Gastroesophageal sphincter (tissue), 4 donors: ENCODE measurements around the gene GOLGA3. TPM values are rescaled to one million over a fixed set of nuclear protein-coding genes. Genes with fewer than 3 reads are reported as not detected.

Experiments used
- ATAC-seq: fragments of 150-250 bp; one replicate; pipeline ENCODE4 v1.9.1; 2016; ENCODE audit warnings: mild to moderate bottlenecking, moderate library complexity
- H3K27ac ChIP-seq, 4 donors: fragments of 200-600 bp; sonication (generic) in 3 of 4; 1 replicate in 3 of 4; 2 replicates in 1 of 4; pipeline ENCODE4 v1.5.1; 2016 to 2019
- H3K27me3 ChIP-seq: fragments of 200-600 bp; sonication (generic); one replicate; pipeline ENCODE4 v1.5.1; 2019
- H3K36me3 ChIP-seq, 2 donors: fragments of 200-600 bp; sonication (generic); one replicate each; pipeline ENCODE4 v1.5.1; 2019; ENCODE audit warnings: control low read depth in 1 of 2
- H3K4me1 ChIP-seq, 3 donors: fragments of 200-600 bp; sonication (generic); 1 replicate in 2 of 3; 2 replicates in 1 of 3; pipeline ENCODE4 v1.5.1; 2016 to 2019; ENCODE audit warnings: control low read depth in 2 of 3
- H3K4me3 ChIP-seq, 2 donors: fragments of 200-600 bp; sonication (generic); one replicate each; pipeline ENCODE4 v1.5.1; 2019; ENCODE audit warnings: mild to moderate bottlenecking in 1 of 2, moderate library complexity in 1 of 2
- H3K9me3 ChIP-seq, 3 donors: fragments of 200-600 bp; sonication (generic); one replicate each; pipeline ENCODE4 v1.5.1; 2017 to 2019; ENCODE audit warnings: control low read depth in 2 of 3
- CTCF ChIP-seq, 4 experiments: fragments of 200-600 bp in 2 of 4; fragments of 450-650 bp in 2 of 4; sonication (generic) in 1 of 4; IDR thresholded peaks; one replicate each; pipeline ENCODE4 v1.5.1; 2017 to 2019; ENCODE audit warnings: antibody characterized with exemption in 4 of 4, mild to moderate bottlenecking in 2 of 4, moderate library complexity in 2 of 4
- EP300 ChIP-seq: sonication (generic); formaldehyde crosslinking; IDR thresholded peaks from one replicate; pipeline ENCODE4 v1.6.1; 2017; ENCODE audit warnings: antibody characterized with exemption, mild to moderate bottlenecking
- POLR2A ChIP-seq, 2 donors: fragments of 450-650 bp; IDR thresholded peaks; one replicate each; pipeline ENCODE4 v1.6.1; 2017; ENCODE audit warnings: antibody characterized with exemption in 2 of 2, mild to moderate bottlenecking in 2 of 2, moderate library complexity in 1 of 2
- POLR2AphosphoS5 ChIP-seq: sonication (generic); formaldehyde crosslinking; IDR thresholded peaks from one replicate; pipeline ENCODE4 v1.6.1; 2017; ENCODE audit warnings: antibody characterized with exemption
- WGBS, 2 donors: methylation state at CpG; one replicate each; pipeline ENCODE4 v1.1.5; 2018; ENCODE audit warnings: low coverage in 1 of 2; 5-methylcytosine and 5-hydroxymethylcytosine counted together
- total RNA-seq, 4 donors: library from RNA; depleted of rRNA; stranded (reverse); fragments of >200 nt; gene quantifications; one replicate each; pipeline ENCODE4 v1.1.0, GENCODE V29; 2016

GOLGA3 gene
- total RNA-seq, 4 donors from 2014 or later = 54.8 to 126 (median 74.1) TPM

- no peak overlapping the region for H3K4me3 ChIP-seq
- peaks cover 0 to 21% (median 4%) of the 10 kb centered on the region in 3 donors for H3K4me1 ChIP-seq
- H3K36me3 ChIP-seq = peaks cover 0 to 38% of the 10 kb centered on the region in 2 donors
- WGBS, 2 donors = 56 to 65% methylated on average over 3 to 5 of the region's 5 CpGs
- no peak overlapping the region for H3K27ac ChIP-seq
- TF ChIP-seq CTCF (IDR thresholded peaks at IDR 0.05) (no peak), POLR2A (IDR thresholded peaks at IDR 0.05) (no peak), EP300 (no peak), POLR2AphosphoS5 (no peak)
- no peaks in the 10 kb centered on the region for H3K9me3 ChIP-seq
- ATAC-seq = no peak
- H3K27me3 ChIP-seq = no peaks in the 10 kb centered on the region
These were observed 5.6 kb upstream of the GOLGA3 start for GRCh38 chr12:132834181-132834711.

- Histone ChIP-seq H3K36me3 (peaks cover 0 to 29% of the 10 kb centered on the region in 2 donors), H3K4me1 (peaks cover 0 to 22% (median 4%) of the 10 kb centered on the region in 3 donors), H3K27ac (no peak overlapping the region), H3K4me3 (no peak overlapping the region), H3K9me3 (no peaks in the 10 kb centered on the region), H3K27me3 (no peaks in the 10 kb centered on the region)
- WGBS, 2 donors = 93 to 100% methylated on average over 6 to 7 of the region's 8 CpGs
- ATAC-seq = no peak
- TF ChIP-seq POLR2AphosphoS5 (no peak), POLR2A (IDR thresholded peaks at IDR 0.05) (no peak), EP300 (no peak), CTCF (IDR thresholded peaks at IDR 0.05) (no peak)
These were observed 4.7 kb upstream of the GOLGA3 start for GRCh38 chr12:132833341-132833740.

- no peak for ATAC-seq
- H3K4me3 ChIP-seq = no peak overlapping the region
- no peaks in the 10 kb centered on the region for H3K27me3 ChIP-seq
- H3K27ac ChIP-seq = no peak overlapping the region
- peaks cover 0 to 21% (median 8%) of the 10 kb centered on the region in 3 donors for H3K4me1 ChIP-seq
- TF ChIP-seq CTCF (IDR thresholded peaks at IDR 0.05) = no peak
- TF ChIP-seq POLR2A (IDR thresholded peaks at IDR 0.05) = no peak
- no peak for TF ChIP-seq EP300
- no peak for TF ChIP-seq POLR2AphosphoS5
- H3K36me3 ChIP-seq = peaks cover 0 to 31% of the 10 kb centered on the region in 2 donors
- WGBS, 2 donors = 85 to 95% methylated on average over 8 to 11 of the region's 11 CpGs
- no peaks in the 10 kb centered on the region for H3K9me3 ChIP-seq
These were observed 3.1 kb upstream of the GOLGA3 start for GRCh38 chr12:132831771-132832170.

GRCh38 chr12:132827763-132828703 lies 636 bp downstream of the GOLGA3 start:
- peak; percentile 27 for ATAC-seq
- Histone ChIP-seq H3K4me3 (peak overlapping the region; percentile 70 to 86), H3K36me3 (peaks cover 0 to 55% of the 10 kb centered on the region in 2 donors), H3K27ac (peak overlapping the region; percentile 78 to 96 (median 95)), H3K9me3 (no peaks in the 10 kb centered on the region), H3K4me1 (peaks cover 0 to 32% (median 9%) of the 10 kb centered on the region in 3 donors), H3K27me3 (no peaks in the 10 kb centered on the region)
- TF ChIP-seq EP300 (no peak), POLR2AphosphoS5 (no peak), CTCF (IDR thresholded peaks at IDR 0.05) (no peak), POLR2A (IDR thresholded peaks at IDR 0.05) (no peak)
- WGBS, 2 donors = 27 to 32% methylated on average over 14 to 16 of the region's 59 CpGs
